HG03159 (cell line): ENCODE data around the gene ZNF746.
A peak's percentile ranks its signal among the peaks of the same experiment; 100 is the strongest.
"Not testable (repeated sequence)": the region's sequence is repeated elsewhere in the genome, so short reads cannot be mapped to it uniquely, and the experiment has no call there.

Experiments used
- ATAC-seq: cut with Tn5 transposase; IDR thresholded peaks from one replicate; pipeline ENCODE4 v1.9.1; 2021; ENCODE audit warnings: mild to moderate bottlenecking, moderate library complexity; ENCODE audit not compliant: unreplicated experiment

ZNF746 gene

DNA sequence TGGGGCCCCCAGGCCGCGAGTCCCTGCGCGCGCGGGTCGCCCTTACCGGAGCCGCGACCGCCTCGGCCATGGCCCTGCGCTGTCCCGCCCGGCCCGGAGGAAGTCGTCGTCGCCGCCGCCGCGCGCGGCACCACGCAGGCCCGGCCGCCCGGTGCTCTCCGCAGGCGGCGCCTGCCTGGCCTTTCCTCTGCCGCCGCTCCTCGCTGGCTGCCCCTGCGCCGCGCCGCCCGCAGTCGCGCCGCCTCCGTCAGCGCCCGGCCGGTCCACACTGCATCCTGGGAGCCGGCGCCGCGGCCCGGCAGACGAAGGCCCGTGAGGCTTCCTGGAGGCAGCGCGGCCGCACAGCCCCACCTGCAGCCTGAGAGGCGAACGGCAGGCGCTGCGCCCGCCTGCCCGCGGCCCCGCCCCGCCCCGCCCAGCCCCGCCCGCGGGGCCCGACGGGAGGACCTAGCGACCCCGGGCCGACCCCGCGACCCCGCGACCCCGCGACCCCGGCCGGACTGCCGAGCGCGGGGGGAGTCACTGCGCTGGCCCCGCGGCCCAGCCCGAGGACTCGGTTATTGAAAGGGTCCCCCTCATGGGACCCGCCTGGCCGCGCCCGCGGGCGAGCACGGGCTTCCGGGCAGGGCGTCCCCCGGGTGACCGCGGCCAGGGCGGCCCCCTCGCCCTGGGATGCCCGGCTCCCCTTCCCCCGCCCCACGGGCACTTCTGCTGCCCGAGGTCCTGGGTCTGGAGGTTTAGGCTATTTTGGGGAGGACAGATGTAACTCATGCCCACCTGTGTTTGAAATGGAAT, at the start of gene ZNF746:
Gene ZNF746, minus strand, starts transcription at position 343 of the 795 bp plus-strand sequence. Its CDS starts 273 bp downstream, at position 70.
- ATAC-seq, result peak; percentile 93

DNA sequence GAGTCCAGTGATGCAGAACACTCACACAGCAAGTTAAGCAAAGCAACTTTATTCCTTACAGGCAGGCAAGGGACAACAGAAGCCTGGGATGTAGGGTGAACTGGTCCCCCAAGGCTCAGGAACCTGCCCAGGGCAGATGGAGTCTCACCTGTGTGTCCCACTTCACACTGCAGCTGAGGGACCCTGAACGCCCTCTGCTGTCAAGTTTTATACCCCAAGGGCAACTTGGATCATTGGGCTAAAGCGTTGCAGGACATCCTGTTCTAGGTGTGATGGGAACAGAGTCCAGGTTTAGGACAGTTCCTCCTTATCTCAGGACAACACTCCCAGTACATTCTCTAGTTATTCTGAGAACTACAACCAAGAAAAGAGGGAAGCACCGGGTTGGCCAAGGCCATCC, 49.5 kb upstream of the ZNF746 start:
- ATAC-seq, result no peak

DNA sequence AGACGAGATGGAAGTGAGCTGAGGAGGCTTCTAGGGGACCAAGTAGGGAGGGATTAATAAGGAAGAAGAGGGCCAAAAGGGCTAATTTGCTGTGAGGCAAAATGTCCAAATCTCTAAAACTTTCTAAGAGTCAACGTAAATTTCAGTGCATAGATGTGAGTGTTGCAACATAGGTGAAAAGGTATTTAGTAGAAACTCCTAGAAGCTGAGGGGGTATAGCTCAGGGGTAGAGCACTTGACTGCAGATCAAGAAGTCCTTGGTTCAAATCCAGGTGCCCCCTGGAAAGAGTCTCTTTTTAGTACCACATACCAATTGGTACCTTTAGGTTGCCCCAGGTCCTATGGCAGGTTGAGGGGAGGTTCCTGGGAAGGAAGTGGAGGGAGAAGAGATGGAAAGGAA, 48.7 kb upstream of the ZNF746 start:
- no peak for ATAC-seq

DNA sequence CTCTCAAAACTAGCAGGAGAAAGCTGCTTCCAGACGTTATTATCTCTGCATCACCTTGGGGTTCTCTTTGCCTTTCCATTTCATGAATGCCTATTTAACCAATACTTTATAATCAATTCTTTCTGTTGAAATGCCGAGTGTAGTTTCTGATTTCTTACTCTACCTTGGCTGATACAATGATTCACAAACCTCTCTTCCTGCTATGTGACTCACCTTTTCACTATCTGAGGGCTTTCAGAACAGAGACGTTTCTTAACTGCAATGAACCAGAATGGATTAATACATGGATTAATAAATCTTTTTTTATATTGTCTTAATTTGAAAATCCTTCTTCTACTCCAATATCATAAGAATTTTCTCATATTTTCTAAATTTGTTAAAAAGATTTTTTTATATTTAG, 46.4 kb upstream of the ZNF746 start:
- no peak for ATAC-seq

DNA sequence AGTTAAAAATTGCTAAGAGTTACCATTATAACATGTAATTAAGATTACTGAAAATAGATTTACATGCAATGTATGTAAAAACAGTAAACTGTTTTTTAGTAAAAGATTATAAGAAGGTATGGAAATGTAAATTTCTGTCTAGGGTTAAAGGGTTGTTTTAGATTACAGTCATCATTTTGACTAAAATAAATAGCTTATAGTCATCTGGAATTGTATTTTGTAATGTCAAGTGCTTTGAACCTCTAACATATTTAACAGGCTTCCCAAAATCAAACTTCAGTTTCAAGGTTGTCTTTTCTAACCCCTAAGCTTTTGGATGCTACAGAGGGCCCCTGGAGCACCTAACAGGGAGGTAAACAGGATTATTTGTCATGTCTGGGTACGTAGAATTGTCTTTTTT, 35.0 kb upstream of the ZNF746 start:
- ATAC-seq, result no peak

DNA sequence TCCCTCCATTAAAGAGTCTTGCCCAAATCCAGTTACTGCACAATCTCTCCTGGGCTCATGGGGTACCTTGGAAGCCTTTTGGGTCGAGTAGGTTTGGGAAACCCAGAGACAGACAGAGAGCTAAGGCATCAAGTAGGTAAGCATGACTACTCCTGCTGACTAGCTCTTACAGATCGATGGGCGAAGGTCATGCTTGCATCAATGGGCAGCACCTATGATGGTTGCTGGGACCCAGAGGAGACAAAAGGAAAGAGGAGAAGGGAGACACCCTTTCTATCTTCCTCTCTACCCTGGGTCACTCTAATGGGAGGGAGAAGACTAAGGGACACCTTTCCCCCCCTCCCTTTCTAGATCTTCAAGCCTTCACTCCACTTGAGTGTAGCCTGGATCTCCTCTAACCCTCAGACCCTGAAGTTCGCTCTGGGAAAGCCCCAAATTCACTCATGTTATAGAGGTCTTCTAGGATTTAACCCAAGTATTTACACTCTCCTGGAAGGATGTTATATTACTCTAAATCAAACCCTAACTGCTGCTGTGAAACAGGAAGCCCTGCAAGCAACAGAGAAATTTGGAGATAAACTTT, 31.6 kb upstream of the ZNF746 start:
- ATAC-seq, result no peak

DNA sequence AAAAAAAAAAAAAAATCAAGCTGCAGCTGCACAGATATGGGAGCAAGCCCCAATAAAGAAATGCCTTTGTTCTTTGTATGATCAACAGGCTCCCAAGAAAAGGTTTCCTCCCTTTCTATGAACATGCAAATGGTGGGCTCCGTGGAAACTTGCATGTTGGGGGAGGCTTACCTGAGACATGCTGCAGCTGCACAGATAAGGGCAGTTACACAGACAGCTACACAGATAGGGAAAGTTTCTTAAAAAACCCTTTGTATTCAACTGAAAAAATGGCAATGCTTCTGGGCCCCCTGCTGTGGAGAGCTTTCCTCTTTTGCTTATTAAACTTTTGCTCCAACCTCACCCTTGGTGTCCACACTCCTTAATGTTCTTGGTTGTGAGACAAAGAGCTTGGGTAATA, 29.8 kb upstream of the ZNF746 start:
- no peak for ATAC-seq

DNA sequence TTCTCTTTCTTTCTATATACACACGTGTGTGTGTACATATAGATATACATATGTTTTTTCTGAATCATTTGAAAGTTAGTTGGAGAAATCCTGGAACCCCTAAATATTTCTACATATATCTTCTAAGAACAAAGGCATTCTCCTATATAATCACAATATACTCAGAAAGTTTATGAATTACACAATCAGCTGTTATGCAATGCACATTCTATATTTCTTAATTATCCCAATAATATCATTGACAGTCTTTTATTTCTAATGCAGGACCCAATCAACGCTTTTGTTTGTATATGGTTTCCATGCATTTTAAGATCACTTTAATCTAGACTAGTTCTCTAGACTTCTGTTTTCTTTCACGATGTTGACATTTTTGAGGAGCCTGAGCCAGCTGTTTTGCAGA, 27.7 kb upstream of the ZNF746 start:
- ATAC-seq, result no peak

DNA sequence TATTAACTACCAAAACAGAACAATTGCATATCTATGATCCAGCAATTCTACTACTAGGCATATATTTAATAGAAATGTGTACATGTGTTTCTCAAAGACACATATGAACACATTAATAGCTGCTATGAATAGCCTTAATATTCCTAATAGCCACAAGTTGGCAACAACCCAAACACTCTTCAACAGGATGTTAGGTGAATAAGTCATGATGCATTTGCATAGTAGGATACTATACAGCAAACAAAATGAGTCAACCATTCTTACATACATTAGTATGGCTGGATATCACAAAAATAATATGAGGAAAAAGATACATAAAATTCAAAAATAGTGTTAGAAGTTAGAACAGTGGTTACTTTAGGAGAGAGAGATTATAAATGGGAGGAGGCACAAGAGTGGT, 26.8 kb upstream of the ZNF746 start:
- ATAC-seq, result no peak

DNA sequence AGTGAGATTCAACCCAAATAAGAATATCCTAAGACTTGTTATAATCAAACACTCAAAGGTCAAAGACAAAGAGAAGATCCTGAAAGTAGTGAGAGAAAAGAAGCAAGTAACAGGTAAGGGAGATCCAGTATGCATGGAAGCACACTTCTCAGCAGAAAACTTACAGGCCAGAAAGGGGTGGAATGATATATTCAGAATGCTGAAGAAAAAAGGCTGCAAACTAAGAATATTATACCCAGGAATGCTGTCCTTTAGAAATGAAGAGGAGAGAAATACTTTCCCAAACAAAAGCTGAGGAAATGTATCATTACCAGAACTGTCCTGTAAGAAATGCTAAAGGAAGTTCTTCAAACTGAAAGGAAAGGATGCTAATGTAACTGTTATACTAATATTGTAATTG, 12.6 kb upstream of the ZNF746 start:
- no peak for ATAC-seq

DNA sequence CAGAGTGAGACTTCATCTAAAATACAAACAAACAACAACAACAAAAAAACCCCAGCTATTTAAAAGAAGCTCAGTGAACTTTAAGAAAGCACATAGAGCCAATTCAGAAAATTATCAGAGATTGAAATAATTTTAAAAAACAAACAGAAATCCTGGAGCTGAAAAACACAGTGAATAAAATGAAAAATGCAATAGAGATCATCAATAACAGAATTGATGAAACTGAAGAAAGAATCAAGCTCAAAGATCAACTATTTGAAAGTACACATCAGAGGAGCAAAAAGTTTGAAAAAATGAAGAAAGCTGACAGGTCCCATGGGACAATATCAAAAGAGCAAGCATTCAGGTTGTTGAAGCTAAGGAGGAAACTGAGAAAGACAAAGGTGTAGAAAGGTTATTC, 12.2 kb upstream of the ZNF746 start:
- no peak for ATAC-seq

DNA sequence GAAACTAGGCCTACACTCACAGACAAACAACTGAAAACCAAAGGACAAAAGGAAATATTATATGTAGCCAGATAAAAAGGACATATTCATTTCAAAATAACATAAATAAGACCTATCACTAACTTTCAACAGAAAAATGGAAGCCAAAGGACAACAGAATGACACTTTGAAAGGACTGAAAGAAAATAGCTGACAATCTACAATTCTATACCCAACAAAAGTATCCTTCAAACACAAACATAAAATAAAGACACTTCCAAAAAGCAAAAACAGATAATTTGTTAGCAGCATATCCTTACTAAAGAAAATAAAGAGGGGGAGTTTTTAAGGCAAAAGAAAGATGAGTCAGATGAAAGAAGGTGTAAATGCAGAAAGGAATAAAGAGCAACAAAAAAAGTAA, 7.9 kb upstream of the ZNF746 start:
- no peak for ATAC-seq

DNA sequence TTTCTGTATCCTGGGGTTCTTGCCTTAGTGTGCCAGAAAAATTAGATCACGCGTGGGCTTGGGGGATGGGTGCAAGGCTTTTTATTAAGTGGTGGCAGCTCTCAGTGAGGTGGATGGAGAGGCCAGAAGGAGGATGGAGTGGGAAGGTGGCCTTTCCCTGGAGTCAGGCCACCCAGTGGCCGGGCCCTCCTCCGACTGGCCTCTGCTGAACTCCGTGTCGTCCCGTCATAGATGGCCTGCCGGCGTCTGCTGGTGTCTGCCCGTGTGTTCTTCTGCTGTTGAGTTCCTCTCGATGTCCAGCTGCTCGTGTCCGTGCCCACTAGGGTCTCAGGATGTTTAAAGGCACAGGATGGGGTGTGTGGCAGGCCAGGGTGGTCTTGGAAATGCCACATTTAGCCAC, 4.0 kb upstream of the ZNF746 start:
- no peak for ATAC-seq

DNA sequence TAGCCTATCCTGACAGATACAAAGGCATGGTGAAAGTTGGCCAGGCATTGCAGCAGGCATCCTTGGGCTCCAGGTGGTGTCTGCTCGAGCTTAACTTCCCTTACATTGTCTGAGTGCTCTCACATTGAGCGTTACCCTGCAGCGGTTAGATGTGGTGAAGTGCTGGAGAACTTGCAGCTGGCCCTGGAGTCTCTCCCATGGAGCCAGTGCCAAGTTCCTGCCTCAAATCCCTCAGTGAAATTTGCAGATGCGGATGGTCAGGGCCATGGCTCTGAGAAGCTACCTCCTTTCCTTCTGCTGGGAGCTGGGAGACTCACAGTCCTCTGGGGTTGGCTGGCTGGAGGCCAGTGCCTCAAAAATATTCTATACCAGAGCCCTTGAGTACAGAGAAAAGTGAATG, 3.3 kb upstream of the ZNF746 start:
- ATAC-seq, result no peak

DNA sequence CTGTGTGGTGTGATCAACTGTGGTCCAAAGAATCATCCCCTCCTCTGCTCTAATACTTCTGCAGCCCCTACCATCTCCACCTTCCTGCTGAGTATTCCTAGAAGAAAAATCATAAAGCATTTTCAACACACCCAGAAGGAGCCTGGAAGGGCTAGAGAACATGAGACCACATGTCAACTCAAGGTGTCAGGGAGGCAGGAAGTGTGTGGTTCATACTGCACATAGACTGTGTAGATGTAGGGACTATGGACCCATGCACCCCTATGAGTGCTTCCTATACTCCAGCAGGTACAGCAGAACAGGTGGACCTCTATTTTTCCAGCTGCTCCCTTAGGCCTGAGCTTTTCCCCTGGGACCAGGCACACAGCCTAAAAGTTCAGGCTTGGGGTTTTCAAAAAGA, 2.6 kb upstream of the ZNF746 start:
- ATAC-seq, result no peak

DNA sequence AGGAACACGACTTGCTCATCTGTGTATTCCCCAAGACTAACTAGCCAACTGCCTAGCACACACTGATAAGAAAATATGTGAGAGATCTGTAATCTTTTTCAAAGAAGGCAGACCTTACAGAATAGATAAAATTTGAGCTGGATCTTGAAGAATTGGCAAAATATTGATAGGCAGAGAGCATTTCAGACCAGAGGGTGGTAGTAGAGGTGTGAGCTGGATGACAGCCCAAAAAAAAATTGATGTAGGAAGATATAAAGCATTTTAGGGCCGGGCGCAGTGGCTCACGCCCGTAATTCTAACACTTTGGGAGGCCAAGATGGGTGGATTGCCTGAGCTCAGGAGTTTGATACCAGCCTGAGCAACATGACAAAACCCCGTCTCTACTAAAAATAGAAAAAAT, 1.2 kb upstream of the ZNF746 start:
- ATAC-seq, result no peak

DNA sequence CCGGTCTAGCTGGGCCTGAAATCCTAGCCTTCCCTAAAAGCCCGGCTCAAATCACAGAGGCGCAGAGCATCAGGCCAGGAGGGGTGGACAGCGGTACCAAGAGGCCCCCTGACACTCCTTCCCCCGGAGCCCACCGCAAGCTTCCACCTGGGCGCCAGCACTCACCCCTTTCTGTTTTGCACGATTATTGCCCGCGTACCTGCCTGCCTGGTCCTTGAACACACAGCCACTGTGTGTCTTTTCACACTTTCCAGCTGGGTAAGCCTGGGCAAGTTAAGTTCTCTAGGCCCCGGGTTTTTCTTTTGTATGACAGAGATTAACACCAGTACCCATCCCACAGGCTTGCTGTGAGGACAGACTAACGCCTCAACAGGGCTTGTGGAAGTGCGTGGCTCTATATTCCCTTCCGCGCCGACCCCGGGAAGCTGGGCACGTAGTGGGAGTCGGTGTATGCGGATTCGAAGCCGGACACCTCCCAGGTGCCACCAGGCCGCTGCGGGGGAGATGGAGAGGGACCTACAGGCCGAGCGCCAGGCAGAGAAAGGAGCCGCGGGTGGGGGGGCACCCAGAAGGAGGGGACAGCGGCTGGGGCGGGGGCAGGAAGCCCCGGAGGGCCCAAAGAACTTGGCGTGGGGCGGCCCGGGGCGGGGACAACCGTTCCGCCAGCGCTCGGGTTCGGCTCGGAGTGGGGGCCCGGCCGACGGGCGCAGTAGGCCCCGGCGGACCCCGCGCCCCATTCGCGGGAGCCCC, 792 bp downstream of the ZNF746 start:
- ATAC-seq, result peak; percentile 32

DNA sequence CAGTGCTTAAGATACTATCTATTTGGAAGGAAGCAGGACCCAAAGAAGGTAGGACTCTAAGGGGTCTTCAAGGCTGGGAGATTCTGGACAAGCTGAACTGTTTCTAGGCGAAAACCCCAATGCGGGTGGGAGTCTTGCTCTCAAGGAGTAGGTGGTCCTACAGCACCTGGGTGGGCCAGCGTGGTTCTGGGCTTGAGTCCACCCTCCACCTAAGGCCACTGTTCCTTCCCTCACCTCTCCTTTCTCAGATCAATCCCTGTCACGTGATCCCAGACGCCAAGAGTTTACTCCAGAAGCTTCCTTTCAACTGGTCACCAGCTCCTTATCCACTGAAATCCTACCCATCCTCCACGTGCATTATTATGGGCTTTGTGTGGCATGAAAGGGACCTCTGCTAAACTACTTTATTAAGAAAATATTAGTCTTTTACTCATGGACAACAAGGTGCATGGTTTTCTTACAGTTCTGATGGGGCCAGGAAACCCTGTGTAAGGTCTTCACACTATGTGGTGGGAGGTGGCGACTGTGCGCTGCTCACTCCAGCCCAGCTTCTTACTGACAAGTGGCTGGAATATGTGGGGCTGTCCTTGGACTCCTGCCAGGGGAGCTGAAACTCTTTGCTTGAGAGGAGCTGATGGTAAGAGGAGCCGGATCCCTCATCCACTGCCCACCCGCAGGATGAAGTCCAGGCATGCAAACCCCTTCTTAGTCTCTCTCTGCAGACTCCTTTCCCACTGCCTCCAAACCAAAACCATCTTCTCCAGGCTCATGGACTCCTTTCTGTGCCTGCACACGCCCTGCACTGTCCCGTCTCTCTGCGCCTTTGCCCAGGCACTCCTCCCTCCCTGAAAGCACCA, 1.6 kb downstream of the ZNF746 start:
- no peak for ATAC-seq

DNA sequence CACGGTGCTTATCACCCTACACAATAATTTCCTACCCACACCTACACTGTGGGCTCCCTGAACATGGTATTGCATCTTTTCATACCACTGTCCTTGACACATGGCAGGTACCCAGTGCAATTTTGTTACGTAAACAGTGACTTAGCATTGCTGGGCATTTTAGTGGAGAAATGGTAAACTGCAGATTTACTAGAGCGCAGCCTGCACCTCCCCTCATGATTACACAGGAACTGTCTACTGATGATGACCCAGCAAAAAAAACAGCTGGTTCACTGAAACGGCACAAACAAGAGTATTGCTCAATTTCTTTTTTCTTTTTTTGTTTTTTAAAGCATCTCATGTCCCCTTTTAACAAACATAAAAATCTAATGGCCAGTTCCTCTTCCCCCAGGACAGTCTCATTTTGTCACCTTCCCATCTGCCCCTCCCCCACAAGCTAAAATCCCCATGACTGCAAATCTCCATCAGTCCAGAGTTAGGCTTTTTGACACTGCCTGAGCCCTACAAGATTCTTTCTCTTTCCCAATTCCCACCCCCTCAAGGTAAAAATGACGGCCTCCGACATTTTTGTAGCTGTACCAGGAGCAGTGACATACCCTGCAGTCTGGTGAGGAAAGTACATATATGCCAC, 2.8 kb downstream of the ZNF746 start:
- no peak for ATAC-seq

DNA sequence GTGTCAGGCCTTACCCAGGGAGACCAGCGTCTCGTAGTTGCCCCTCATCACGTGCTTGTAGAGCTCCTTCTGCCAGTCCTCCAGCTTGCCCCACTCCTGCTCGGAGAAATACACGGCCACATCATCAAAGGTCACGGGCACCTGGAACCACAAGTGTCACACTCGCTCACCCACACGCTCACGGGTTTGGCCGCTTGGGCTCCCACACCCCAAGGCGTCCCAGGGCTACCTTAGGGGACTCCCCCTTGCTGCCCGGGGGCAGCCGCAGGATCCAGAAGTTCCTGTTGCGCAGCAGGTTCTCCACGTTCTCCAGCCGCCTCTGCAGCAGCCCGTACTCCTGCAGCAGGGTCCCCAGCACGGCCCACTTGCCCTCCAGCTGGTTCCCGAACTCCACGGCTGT, 3.6 kb downstream of the ZNF746 start:
- not testable (repeated sequence) for ATAC-seq

DNA sequence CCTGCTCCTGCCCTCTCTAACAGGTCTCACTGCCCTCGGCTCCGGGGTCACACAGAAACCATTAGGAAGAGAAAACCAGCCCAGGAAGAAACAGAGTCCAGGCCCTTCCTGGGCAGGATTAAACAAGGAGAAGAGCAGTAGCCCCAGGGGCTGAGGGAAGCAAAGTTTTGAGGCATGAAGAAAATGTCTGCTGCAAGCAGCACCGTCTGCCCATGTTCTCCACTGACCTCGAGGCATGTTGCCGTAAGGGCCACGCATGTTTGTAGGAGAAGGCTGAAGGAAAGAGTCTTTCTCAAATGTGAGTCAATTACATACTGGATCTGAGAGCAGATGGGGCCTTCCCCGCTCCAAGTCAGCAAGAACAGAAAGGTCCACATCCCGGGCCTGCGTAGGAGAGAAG, 4.2 kb downstream of the ZNF746 start:
- ATAC-seq, result no peak
